ENCODE results near the gene OPA1. TPM values are rescaled to one million over a fixed set of nuclear protein-coding genes. Genes with fewer than 3 reads are reported as not detected.

The OPA1 gene
- total and polyA plus RNA-seq, 2 of the 4 experiments (the other 2 are of a cell fraction), result 17.8 to 73.7 TPM

DNA sequence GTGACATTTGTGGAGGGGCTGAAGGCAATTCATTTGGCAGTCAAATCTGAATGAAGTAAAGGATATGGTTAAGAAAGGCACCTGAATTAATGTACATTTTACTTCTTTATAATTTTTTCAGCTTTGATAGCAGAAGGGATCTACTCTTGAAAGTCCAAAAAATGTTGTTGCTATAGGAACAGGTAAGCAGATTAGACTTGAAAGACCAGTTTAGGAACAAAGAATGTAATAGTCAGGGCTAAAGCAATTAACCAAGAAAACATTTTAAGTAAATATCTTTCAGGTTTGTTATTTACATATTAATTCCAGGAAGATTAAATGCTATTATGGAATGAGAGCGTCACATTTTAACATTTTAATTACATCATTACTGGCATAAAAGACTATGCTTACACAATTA lies 39.4 kb upstream of the OPA1 start:
- Histone ChIP-seq H3K4me3 (ENCODE audit: insufficient read depth, low read depth, low read length) (no peak overlapping the region), H4K8ac (ENCODE audit: low read depth in 2 of 2, low read length in 2 of 2) (no peak overlapping the region), H2BK15ac (ENCODE audit: low read depth, low read length) (no peak overlapping the region), H3K4me2 (ENCODE audit: low read depth, low read length) (no peak overlapping the region), H4K5ac (ENCODE audit: low read depth, low read length) (no peak overlapping the region), H3K36me3 (ENCODE audit: control insufficient read depth, insufficient read depth, low read length) (no peaks in the 10 kb centered on the region), H2BK120ac (ENCODE audit: low read depth, low read length) (no peak overlapping the region), H2AFZ (replicated peaks; ENCODE audit: low read length, poor library complexity) (no peak overlapping the region), H2BK20ac (ENCODE audit: low read depth, low read length) (no peak overlapping the region), H3K18ac (ENCODE audit: low read depth, low read length) (no peak overlapping the region), H3K9me1 (ENCODE audit: insufficient read depth, low read length) (no peaks in the 10 kb centered on the region; the same call in 1 of the 2 replicates), H3K27ac (ENCODE audit: insufficient read depth, low read length) (no peak overlapping the region), H3K9me3 (ENCODE audit: control insufficient read depth, insufficient read depth, low read length) (no peaks in the 10 kb centered on the region), H4K20me1 (ENCODE audit: insufficient read depth, low read length) (no peaks in the 10 kb centered on the region), H4K91ac (ENCODE audit: insufficient read depth, low read depth, low read length) (no peak overlapping the region), H3K4me1 (ENCODE audit: control insufficient read depth, insufficient read depth, low read length) (no peaks in the 10 kb centered on the region), H2AK9ac (replicated peaks; ENCODE audit: low read depth, low read length, poor library complexity) (no peak overlapping the region), H3K56ac (ENCODE audit: extremely low read depth, insufficient read depth, low read length) (no peak overlapping the region), H3K79me1 (ENCODE audit: low read depth in 1 of 2, low read length in 2 of 2) (no peaks in the 10 kb centered on the region), H3K27me3 (ENCODE audit: control insufficient read depth, insufficient read depth, low read length) (peaks cover 2% of the 10 kb centered on the region; the same call in 1 of the 2 replicates), H3K4ac (ENCODE audit: low read depth, low read length) (no peak overlapping the region), H2AK5ac (ENCODE audit: low read depth, low read length) (no peak overlapping the region), H3K14ac (replicated peaks; ENCODE audit: low read depth, low read length) (no peak overlapping the region), H3K9ac (ENCODE audit: low read depth, low read length) (no peak overlapping the region), H2BK5ac (ENCODE audit: low read depth, low read length, poor library complexity, severe bottlenecking) (no peak overlapping the region), H3K23ac (ENCODE audit: low read depth, low read length) (no peak overlapping the region)
- intact Hi-C loops (cut with micrococcal nuclease) (no loop called here), in situ Hi-C loops (cut with MboI; ENCODE audit: low sequenced_read_pairs) (no loop called here), dilution Hi-C loops (cut with HindIII; ENCODE audit: low sequenced_read_pairs, unreplicated experiment) (no loop called here)
- BruUV-seq (replicated peaks), result no TSS peak
- no peak for ATAC-seq (ENCODE audit: low read depth)
- TF ChIP-seq CEBPB (IDR thresholded peaks at IDR 0.05; ENCODE audit: low read depth, low read length) (no peak), NFE2L2 (IDR thresholded peaks at IDR 0.05; ENCODE audit: low read depth, low read length) (no peak), CTCF (conservative IDR thresholded peaks at IDR 0.05; ENCODE audit: low read depth, low read length) (no peak), BHLHE40 (IDR thresholded peaks at IDR 0.05; ENCODE audit: low read depth, low read length) (no peak), RCOR1 (IDR thresholded peaks at IDR 0.05; ENCODE audit: insufficient replicate concordance, low read length) (no peak), ELK1 (IDR thresholded peaks at IDR 0.05; ENCODE audit: borderline replicate concordance, low read depth, low read length) (no peak)
- TF ChIP-seq, protein P1, sequence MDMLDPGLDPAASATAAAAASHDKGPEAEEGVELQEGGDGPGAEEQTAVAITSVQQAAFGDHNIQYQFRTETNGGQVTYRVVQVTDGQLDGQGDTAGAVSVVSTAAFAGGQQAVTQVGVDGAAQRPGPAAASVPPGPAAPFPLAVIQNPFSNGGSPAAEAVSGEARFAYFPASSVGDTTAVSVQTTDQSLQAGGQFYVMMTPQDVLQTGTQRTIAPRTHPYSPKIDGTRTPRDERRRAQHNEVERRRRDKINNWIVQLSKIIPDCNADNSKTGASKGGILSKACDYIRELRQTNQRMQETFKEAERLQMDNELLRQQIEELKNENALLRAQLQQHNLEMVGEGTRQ (IDR thresholded peaks at IDR 0.05; ENCODE audit: low read depth, low read length), result no peak
- no peak for DNase-seq
- CTCF ChIA-PET, result no interaction called here
- POLR2A ChIA-PET (ENCODE audit: unreplicated experiment), result no interaction called here
- no CpG with 5 or more reads among the region's 1 CpG for WGBS, 2 experiments (ENCODE audit: extremely low coverage in 2 of 2, insufficient read length in 1 of 2)
